ENCODE results near the gene SAMD9L.
A peak's percentile ranks its signal among the peaks of the same experiment; 100 is the strongest.

Gene SAMD9L

DNA sequence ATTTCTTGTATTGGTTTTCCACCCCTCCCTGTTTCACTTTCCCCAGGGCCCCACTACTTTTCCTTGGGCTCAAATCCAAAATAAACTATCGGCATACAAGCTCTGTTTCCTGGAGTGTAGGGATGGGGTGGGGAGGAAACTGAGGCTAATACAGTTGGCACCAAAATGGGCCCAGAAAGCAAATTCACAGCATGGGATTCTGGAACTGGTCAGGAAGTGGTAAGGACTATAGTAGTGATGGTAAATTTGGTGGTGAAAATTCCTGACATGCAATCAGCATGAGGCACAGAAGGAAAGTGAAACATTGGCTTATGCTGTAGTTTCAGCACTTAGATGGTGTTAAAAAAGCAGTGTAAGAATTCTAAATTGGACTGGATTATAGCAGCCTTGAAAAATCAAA is 8.7 kb upstream of the SAMD9L start:
- H3K4me1 ChIP-seq (ENCODE audit: low read length): peaks cover 8% of the 10 kb centered on the region
- no peak overlapping the region for H3K4me2 ChIP-seq (ENCODE audit: low read length)
- H3K79me2 ChIP-seq (ENCODE audit: low read length): no peaks in the 10 kb centered on the region
- peaks cover 8% of the 10 kb centered on the region; the same call in 1 of the 2 replicates for H3K9me3 ChIP-seq (ENCODE audit: insufficient read depth, low read length)
- H3K36me3 ChIP-seq (replicated peaks; ENCODE audit: low read depth, low read length): no peaks in the 10 kb centered on the region
- H3K27ac ChIP-seq (ENCODE audit: low read length): no peak overlapping the region
- H3K4me3 ChIP-seq (ENCODE audit: low read length): no peak overlapping the region
- H4K20me1 ChIP-seq (ENCODE audit: insufficient read depth, low read length): no peaks in the 10 kb centered on the region
- no peak overlapping the region for H3K9ac ChIP-seq (ENCODE audit: low read length)
- no peaks in the 10 kb centered on the region for H3K27me3 ChIP-seq (ENCODE audit: low read depth, low read length)
- no peak overlapping the region for H2AFZ ChIP-seq (ENCODE audit: low read depth, low read length)
- no peak for TF ChIP-seq EZH2phosphoT487 (IDR thresholded peaks at IDR 0.05; ENCODE audit: low read depth)
- TF ChIP-seq, protein P1, sequence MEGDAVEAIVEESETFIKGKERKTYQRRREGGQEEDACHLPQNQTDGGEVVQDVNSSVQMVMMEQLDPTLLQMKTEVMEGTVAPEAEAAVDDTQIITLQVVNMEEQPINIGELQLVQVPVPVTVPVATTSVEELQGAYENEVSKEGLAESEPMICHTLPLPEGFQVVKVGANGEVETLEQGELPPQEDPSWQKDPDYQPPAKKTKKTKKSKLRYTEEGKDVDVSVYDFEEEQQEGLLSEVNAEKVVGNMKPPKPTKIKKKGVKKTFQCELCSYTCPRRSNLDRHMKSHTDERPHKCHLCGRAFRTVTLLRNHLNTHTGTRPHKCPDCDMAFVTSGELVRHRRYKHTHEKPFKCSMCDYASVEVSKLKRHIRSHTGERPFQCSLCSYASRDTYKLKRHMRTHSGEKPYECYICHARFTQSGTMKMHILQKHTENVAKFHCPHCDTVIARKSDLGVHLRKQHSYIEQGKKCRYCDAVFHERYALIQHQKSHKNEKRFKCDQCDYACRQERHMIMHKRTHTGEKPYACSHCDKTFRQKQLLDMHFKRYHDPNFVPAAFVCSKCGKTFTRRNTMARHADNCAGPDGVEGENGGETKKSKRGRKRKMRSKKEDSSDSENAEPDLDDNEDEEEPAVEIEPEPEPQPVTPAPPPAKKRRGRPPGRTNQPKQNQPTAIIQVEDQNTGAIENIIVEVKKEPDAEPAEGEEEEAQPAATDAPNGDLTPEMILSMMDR (IDR thresholded peaks at IDR 0.05; ENCODE audit: low read depth, low read length): no peak

DNA sequence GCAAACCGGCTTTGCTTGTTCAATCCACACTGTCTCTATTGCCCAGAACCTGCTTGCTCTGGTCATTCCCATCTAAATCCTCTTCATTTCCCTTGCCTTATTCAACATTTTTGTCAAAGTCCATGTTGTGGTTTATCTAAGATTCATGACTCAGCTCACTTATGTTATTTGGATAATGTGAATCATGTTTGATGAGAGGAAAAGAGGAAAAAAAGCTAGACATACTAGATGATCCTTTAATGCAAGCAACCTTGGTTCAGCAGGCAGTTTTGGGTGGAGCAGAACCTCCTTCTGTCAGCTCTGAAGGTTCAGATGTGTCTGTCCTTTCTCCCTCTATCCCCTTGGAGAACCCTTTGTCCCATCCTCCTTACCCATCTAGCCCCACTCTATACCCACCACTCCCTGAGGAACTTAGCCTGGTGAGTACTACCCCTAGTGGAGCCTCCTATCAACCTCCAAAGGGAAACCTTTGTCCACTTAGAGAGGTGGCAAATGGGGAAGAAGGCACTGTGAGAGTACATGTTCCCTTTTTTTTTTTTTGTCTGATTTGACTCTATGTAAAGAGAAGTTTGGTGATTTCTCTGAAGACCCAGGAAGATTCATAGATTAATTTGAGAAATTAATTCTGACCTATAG is 2.1 kb upstream of the SAMD9L start:
- Histone ChIP-seq H3K27ac (ENCODE audit: low read length) (peak overlapping the region; percentile 21; the same call in 1 of the 2 replicates), H3K27me3 (ENCODE audit: low read depth, low read length) (no peaks in the 10 kb centered on the region), H3K4me3 (ENCODE audit: low read length) (no peak overlapping the region), H3K79me2 (ENCODE audit: low read length) (peaks cover 15% of the 10 kb centered on the region), H3K9ac (ENCODE audit: low read length) (no peak overlapping the region; the same call in 1 of the 2 replicates), H3K4me1 (ENCODE audit: low read length) (peaks cover 56% of the 10 kb centered on the region), H2AFZ (ENCODE audit: low read depth, low read length) (peak overlapping the region; percentile 65), H3K9me3 (ENCODE audit: insufficient read depth, low read length) (no peaks in the 10 kb centered on the region), H4K20me1 (ENCODE audit: insufficient read depth, low read length) (no peaks in the 10 kb centered on the region), H3K36me3 (replicated peaks; ENCODE audit: low read depth, low read length) (peaks cover 6% of the 10 kb centered on the region), H3K4me2 (ENCODE audit: low read length) (peak overlapping the region; percentile 37)
- no peak for TF ChIP-seq EZH2phosphoT487 (IDR thresholded peaks at IDR 0.05; ENCODE audit: low read depth)
- TF ChIP-seq, protein P1 (IDR thresholded peaks at IDR 0.05; ENCODE audit: low read depth, low read length): no peak

DNA sequence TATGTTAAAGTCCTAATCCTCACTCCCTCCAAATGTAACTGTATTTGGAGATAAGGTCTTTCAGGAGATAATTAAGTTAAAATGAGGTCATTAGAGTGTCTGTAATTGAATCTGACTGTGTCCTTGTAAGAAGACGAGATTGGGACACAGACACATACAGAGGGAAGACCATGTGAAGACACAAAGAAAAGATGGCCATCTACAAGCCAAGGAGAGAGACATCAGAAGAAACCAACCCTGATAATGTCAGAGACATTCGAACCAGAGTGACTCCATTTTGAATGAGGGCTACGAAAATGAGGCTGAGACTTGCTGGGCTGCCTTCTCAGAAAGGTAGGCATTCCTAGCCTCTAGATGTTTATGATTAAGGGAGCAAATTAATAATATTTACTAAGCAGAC is 542 bp upstream of the SAMD9L start:
- Histone ChIP-seq H3K27ac (ENCODE audit: low read length) (peak overlapping the region; percentile 73), H3K36me3 (replicated peaks; ENCODE audit: low read depth, low read length) (peaks cover 20% of the 10 kb centered on the region), H3K79me2 (ENCODE audit: low read length) (peaks cover 15% of the 10 kb centered on the region), H3K4me3 (ENCODE audit: low read length) (peak overlapping the region; percentile 78), H3K9me3 (ENCODE audit: insufficient read depth, low read length) (no peaks in the 10 kb centered on the region), H3K4me2 (ENCODE audit: low read length) (peak overlapping the region; percentile 92), H2AFZ (ENCODE audit: low read depth, low read length) (peak overlapping the region; percentile 61), H3K27me3 (ENCODE audit: low read depth, low read length) (no peaks in the 10 kb centered on the region), H3K4me1 (ENCODE audit: low read length) (peaks cover 67% of the 10 kb centered on the region), H4K20me1 (ENCODE audit: insufficient read depth, low read length) (no peaks in the 10 kb centered on the region), H3K9ac (ENCODE audit: low read length) (peak overlapping the region; percentile 72)
- TF ChIP-seq, protein P1 (IDR thresholded peaks at IDR 0.05; ENCODE audit: low read depth, low read length): no peak
- no peak for TF ChIP-seq EZH2phosphoT487 (IDR thresholded peaks at IDR 0.05; ENCODE audit: low read depth)

DNA sequence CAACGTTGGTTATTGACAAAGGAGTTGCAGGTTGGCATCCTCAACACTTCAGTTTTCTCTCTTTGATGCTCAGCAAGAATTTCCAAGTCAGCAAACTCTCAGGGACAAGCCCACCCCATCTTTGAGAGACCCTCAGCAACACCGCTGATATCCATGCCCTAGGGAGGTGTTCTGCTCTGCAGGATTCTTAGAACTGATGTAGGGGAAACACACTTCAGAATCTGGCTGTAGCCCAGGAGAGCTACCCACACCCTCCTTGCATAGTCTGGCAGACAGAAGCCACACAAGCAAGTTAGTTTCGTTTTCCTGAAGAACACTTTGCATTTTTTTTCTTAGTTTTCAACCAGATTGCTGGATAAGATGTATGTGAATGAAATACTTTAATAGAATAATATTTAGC is 822 bp downstream of the SAMD9L start:
- Histone ChIP-seq H4K20me1 (ENCODE audit: insufficient read depth, low read length) (no peaks in the 10 kb centered on the region), H3K27me3 (ENCODE audit: low read depth, low read length) (no peaks in the 10 kb centered on the region), H3K36me3 (replicated peaks; ENCODE audit: low read depth, low read length) (peaks cover 33% of the 10 kb centered on the region), H3K4me3 (ENCODE audit: low read length) (peak overlapping the region; percentile 78), H3K4me1 (ENCODE audit: low read length) (peaks cover 59% of the 10 kb centered on the region), H2AFZ (ENCODE audit: low read depth, low read length) (no peak overlapping the region; the same call in 1 of the 2 replicates), H3K9ac (ENCODE audit: low read length) (peak overlapping the region; percentile 72), H3K9me3 (ENCODE audit: insufficient read depth, low read length) (no peaks in the 10 kb centered on the region), H3K4me2 (ENCODE audit: low read length) (peak overlapping the region; percentile 92), H3K79me2 (ENCODE audit: low read length) (peaks cover 15% of the 10 kb centered on the region), H3K27ac (ENCODE audit: low read length) (peak overlapping the region; percentile 73)
- no peak for TF ChIP-seq EZH2phosphoT487 (IDR thresholded peaks at IDR 0.05; ENCODE audit: low read depth)
- TF ChIP-seq, protein P1 (IDR thresholded peaks at IDR 0.05; ENCODE audit: low read depth, low read length): no peak
